SK-N-SH treated with all-trans-retinoic acid at 6 μM for 48 hours (cell line): ENCODE data around the gene ART3.

Source experiments
- ARNTL ChIP-seq: fragments of 450-650 bp; formaldehyde crosslinking; IDR thresholded peaks from 2 replicates; pipeline ENCODE4 v1.5.0; 2020; ENCODE audit warnings: low read depth, mild to moderate bottlenecking, moderate library complexity, borderline replicate concordance
- PATZ1 ChIP-seq: fragments of 250-450 bp; sonication (Bioruptor Pico); IDR thresholded peaks from 2 replicates; pipeline ENCODE4 v1.8.0; 2020; ENCODE audit warnings: mild to moderate bottlenecking, moderate library complexity, borderline replicate concordance
- RARB ChIP-seq: fragments of 250-450 bp; sonication (Bioruptor Pico); IDR thresholded peaks from 2 replicates; pipeline ENCODE4 v1.8.0; 2021; ENCODE audit warnings: mild to moderate bottlenecking, moderate library complexity
- TSHZ2 ChIP-seq: fragments of 250-450 bp; sonication (Bioruptor Pico); IDR thresholded peaks from 2 replicates; pipeline ENCODE4 v1.5.0; 2020; ENCODE audit warnings: mild to moderate bottlenecking, moderate library complexity
- ZFP3 ChIP-seq: fragments of 250-450 bp; sonication (Bioruptor Pico); IDR thresholded peaks from 2 replicates; pipeline ENCODE4 v1.5.0; 2020; ENCODE audit warnings: mild to moderate bottlenecking, moderate library complexity
- ZFP30 ChIP-seq: fragments of 450-650 bp; formaldehyde crosslinking; IDR thresholded peaks from 2 replicates; pipeline ENCODE4 v1.5.0; 2022; ENCODE audit warnings: mild to moderate bottlenecking, moderate library complexity
- ZNF565 ChIP-seq: fragments of 450-650 bp; formaldehyde crosslinking; conservative IDR thresholded peaks from 2 replicates; pipeline ENCODE4 v1.5.0; 2020; ENCODE audit warnings: low read depth, mild to moderate bottlenecking, moderate library complexity
- TF ChIP-seq, protein P1 (sequence below): fragments of 250-450 bp; sonication (Bioruptor Pico); IDR thresholded peaks from 2 replicates; pipeline ENCODE4 v1.8.0; 2021; ENCODE audit warnings: low read depth, mild to moderate bottlenecking, moderate library complexity, borderline replicate concordance
- TF ChIP-seq, protein P2 (sequence below): fragments of 250-450 bp; sonication (Bioruptor Pico); IDR thresholded peaks from 2 replicates; pipeline ENCODE4 v1.5.1; 2020; ENCODE audit warnings: low read depth, mild to moderate bottlenecking, moderate library complexity

DNA sequence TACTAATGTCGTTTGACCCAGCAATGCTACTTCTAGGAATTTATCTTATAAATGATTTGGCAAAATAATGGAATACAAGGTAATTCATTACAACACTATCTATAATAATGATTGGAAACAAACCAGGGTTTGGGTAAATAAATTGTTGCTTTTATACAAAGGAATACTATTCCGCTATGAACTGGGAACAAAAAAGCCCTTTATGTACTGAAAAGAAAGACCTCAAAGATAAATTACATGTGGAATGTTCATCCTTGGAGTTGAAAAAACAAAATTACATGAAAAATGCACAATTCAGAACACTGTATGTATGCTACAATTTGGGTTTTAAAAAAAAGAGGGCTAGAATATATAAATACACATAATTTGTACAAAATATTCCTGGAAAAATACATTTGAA lies 78.8 kb downstream of the ART3 start:
- TF ChIP-seq ZFP30 (CRISPR knock-in tag) (no peak), TSHZ2 (CRISPR knock-in tag) (no peak), ARNTL (no peak), ZFP3 (no peak), PATZ1 (CRISPR knock-in tag) (no peak), ZNF565 (CRISPR knock-in tag) (no peak), RARB (CRISPR knock-in tag) (no peak)
- TF ChIP-seq, protein P1, sequence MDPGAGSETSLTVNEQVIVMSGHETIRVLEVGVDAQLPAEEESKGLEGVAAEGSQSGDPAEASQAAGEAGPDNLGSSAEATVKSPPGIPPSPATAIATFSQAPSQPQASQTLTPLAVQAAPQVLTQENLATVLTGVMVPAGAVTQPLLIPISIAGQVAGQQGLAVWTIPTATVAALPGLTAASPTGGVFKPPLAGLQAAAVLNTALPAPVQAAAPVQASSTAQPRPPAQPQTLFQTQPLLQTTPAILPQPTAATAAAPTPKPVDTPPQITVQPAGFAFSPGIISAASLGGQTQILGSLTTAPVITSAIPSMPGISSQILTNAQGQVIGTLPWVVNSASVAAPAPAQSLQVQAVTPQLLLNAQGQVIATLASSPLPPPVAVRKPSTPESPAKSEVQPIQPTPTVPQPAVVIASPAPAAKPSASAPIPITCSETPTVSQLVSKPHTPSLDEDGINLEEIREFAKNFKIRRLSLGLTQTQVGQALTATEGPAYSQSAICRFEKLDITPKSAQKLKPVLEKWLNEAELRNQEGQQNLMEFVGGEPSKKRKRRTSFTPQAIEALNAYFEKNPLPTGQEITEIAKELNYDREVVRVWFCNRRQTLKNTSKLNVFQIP (CRISPR knock-in tag): no peak
- TF ChIP-seq, protein P2, sequence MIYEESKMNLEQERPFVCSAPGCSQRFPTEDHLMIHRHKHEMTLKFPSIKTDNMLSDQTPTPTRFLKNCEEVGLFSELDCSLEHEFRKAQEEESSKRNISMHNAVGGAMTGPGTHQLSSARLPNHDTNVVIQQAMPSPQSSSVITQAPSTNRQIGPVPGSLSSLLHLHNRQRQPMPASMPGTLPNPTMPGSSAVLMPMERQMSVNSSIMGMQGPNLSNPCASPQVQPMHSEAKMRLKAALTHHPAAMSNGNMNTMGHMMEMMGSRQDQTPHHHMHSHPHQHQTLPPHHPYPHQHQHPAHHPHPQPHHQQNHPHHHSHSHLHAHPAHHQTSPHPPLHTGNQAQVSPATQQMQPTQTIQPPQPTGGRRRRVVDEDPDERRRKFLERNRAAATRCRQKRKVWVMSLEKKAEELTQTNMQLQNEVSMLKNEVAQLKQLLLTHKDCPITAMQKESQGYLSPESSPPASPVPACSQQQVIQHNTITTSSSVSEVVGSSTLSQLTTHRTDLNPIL: no peak
